Hematopoietic multipotent progenitor cell treated with erythropoietin and hydrocortisone succinate and interleukin-3 and kit ligand, for 15 days (in vitro differentiated cells): ENCODE measurements around the gene ARRB1.
"Not testable (repeated sequence)": the region's sequence is repeated elsewhere in the genome, so short reads cannot be mapped to it uniquely, and the experiment has no call there.

Source experiments
- DNase-seq: peaks from one replicate; pipeline ENCODE4 v3.0.0-alpha.2; 2015; ENCODE audit warnings: low spot score

The ARRB1 gene

DNA sequence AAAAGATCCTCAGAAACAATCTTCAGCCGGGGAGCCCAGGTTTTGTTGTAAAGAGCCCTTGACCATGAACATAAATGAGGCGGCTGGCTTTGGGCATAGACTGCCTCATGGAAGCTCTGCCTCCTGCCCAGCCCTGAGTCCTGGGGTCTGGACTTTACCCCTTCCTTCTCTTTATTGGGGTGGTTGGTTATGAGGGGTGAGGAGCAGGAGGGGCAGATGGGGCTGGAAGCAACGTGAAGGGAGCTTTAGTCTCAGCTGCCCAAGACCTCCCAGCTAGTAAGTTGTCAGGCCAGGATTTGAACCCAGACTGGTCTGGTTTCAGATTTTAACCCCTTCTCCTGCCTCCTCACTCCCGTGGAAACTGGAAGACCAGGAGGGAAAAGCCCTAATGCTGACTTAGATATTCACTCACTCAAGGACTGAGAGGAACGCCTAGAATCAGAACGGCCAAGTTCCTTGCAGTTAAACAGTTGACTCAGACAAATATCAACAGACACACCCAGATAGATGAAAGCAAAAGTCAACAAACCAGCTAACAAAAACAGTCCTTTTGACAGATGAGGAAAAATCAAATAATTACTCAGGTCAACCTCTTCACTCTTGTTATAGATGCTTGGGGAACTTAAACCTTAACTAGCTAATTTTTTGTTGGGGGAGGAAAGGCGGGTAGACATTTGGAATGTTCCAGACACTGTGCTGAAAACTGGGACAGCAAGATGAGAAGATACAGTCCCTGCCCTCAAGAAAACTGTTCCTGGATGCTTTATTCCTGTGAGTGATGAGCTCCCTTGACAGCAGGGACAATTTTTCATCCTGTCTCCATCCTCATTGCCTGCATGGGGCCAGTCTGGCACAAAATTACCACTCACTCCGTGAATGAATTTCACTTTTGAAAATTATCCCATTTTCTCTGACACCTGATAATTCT, 20.8 kb upstream of the ARRB1 start:
- DNase-seq: no peak

GRCh38 chr11:75369560-75370255, 18.2 kb upstream of the ARRB1 start:
- DNase-seq: no peak

DNA sequence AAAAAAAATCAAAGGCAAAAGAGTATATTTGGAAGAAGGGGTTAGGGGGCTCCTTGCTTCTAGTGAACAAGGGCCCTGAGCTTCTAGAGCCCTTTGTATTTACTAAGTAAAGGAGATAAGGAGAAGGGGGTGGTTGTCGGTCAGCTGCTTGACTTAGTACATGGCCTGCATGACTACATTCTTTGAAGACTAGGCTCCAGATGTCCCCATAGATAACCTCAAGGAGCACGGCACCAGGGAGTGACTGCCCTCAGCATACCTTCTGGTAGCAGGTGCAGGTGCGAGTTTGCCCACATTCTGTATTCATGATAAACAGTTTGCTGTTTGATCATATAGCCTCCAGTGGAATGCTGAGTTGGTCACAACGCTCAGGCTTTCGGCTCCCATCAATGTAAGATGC, 15.4 kb upstream of the ARRB1 start:
- not testable (repeated sequence) for DNase-seq

DNA sequence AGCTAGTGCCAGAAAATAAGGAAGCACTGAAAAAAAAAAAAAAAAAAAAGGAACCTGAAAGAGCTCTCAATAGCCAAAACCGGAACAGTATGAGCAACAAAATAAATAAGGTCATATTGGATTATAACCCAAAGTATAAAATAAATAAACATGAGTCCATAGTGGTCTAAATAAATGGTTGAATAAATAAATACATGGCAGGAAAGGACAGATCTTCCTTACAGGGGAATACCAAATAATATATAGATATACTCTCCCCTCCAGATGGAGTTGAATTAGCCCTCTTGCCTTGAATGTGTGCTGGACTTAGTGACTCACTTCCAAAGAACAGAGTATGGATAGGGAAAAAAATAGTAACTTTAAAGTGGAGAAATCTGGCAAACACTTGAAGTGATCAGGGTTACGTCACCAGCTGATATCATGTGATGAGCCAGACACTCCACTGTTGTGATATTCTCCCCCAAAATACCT, 14.3 kb upstream of the ARRB1 start:
- no peak for DNase-seq

DNA sequence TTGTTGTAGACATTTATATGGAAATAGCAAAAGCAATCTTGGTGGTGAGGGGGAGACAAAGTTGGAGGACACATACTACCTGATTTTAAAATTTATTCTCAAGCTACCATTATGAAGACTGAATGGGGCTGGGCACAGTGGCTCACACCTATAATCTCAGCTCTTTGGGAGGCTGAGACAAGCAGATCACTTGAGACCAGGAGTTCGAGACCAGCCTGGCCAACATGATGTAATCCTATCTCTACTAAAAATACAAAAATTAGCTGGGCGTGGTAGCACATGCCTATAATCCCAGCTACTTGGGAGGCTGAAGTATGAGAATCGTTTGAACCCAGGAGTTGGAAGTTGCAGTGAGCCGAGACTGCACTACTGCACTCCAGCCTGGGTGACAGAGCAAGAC, 10.8 kb upstream of the ARRB1 start:
- not testable (repeated sequence) for DNase-seq

DNA sequence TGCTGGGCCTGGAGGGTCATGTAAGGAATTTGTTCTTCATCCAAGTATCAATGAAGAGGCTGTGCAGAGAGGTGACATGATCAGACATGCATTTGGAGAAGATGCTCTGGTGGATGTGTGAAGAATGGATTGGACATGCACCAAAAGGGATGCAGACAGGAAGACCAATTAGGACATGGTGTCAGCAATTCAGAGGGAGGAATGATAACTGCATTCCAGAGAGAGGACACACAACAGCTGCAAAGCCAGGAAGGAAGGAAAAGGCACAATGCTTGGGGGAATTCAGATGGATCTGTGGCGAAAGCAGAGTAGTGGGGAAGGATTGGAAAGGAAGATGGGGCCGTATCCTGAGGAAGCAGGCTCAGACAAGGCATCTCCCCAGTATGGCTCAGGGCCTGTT, 5.2 kb upstream of the ARRB1 start:
- no peak for DNase-seq

GRCh38 chr11:75355051-75355450, 3.6 kb upstream of the ARRB1 start:
- DNase-seq: no peak

DNA sequence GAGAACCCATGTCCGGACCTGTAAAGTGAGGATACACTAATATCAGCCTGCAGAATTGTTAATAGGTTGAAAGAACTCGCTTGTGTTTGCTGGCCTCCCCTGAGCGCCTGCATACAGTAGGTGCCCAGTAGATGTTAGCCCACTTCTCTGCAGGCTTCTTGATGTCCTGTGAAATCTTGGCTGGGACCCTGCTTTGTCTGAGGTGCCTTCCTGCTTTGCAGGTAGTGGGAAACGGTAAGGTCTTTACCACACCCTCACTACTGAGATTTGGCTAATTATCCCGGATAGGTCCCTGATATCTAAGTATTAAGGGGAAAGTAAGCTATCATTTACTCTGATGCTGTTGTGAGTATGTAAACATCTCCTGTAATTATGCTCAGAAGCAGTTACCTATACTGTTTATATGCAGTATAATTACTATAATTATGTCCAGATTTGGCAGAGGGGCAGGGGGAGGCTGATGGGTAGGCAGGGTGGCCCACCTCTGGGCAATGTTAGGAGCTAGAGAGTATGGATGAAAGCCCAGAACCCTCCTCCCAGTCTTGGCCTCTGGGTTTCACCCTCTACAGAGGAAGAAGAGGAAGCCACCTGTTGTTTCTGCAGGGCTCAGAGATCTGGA, 1.2 kb upstream of the ARRB1 start:
- DNase-seq: no peak

GRCh38 chr11:75351791-75352587, 528 bp upstream of the ARRB1 start:
- peak; percentile 50 for DNase-seq

GRCh38 chr11:75350743-75351540, 519 bp downstream of the ARRB1 start:
- peak; percentile 2 for DNase-seq

DNA sequence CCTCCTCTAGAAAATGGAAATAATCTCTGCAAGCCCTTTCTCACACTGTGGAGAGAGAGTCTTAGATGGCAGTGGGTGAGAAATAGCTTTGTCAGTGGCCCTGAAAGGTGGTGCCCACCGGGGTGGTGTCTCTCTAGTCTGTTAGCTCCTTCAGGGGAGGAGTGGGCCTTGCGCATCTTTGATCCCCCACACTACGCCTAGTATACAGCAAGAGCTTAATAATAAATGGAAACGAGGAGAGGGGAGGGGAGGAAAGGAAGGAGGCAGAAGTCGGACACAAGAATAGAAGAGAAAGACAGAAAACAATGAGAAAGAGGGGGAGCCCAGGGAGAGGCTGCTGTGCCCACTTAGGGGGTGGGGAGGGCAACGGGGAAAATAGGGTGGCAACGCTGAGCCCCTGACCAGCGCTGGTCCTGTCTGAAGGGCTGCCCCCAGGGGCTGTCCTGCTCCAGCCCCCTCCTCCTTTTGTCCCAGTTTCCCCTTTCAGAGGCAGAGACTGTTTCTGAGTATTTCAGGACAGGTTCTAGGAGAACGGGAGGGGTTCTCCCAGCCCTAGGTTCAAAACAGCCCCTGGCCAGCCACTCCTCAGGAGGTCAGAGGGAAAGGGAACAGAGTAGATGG, 1.2 kb downstream of the ARRB1 start:
- no peak for DNase-seq

- peak; percentile 3 for DNase-seq
Measured at GRCh38 chr11:75349521-75350116, 1.8 kb downstream of the ARRB1 start.

DNA sequence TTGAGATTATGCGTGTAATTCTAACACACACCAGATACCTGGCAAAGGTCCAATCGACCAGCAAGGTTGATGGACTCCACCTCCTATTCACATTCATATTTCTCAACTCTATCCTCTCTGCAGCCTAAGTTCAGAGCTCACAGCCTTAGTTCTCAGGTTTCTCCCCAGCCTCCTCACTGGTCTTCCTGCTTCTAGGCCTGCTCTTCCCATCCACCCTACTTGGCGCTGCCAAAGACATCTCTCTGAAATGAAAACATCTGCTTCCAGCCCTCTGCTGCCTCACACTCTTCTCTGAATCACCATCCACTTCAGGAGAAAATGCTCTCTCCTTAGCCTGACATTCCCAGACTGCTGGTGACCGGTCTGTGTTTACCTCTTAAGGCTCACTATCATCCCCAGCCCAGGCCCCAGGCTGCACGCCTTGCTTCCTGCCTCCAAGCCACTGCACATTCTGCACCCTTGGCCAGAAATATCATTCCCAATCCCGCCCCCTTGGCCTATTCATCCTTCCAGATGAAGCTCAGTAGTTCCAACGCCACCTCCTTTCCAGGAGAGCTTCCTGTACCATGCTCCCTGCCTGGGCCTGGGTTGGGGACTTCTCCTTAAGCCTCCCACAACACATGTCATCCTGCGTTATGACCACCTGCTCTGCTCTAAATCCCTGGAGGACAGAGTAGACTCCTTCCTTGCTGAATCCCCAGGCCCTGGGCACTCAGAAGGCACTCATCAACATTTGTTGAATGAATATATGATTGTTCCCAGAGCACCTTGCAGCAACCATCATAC, 3.5 kb downstream of the ARRB1 start:
- DNase-seq: no peak

- DNase-seq: no peak
Measured at GRCh38 chr11:75346912-75347647, 4.4 kb downstream of the ARRB1 start.

GRCh38 chr11:75346296-75346695, 5.2 kb downstream of the ARRB1 start:
- DNase-seq: no peak

DNA sequence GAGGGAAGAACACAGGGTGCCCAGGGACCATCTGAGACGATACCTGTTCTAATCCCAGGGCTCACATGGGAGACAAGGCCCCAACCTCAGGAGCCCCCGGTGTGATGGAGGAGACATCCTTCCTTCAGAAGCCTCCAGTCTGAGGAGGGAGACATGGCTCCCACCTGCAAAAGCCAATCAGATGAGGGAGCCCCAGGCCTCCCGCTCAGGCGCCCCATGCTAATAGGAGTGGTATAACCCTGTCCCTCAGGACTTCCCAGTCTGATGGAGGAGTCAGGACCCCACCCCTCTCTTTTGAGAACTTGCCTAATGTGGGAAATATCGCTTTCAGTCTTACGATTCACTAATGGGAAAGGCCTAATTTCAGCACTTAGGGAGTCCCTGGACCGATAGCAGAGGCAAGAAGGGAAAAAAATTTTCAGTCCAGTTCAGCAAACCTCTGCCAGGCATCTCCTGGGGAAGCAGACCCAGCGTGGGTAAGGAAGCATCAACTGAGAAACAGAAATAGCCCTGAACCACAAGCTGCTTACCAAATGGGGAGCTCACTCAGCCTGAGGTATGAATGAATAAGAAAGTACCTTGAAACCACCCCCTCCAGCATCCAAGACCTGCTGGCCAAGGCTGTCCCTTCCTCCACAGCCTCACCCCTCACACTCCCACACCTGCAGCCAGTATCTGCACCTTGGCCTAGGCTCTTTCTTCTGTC, 5.9 kb downstream of the ARRB1 start:
- no peak for DNase-seq

- DNase-seq: no peak
Measured at GRCh38 chr11:75344761-75345454, 6.6 kb downstream of the ARRB1 start.
